Choroid plexus epithelial cell (primary cell): ENCODE measurements around the gene BMS1.
"Not testable (repeated sequence)": the region's sequence is repeated elsewhere in the genome, so short reads cannot be mapped to it uniquely, and the experiment has no call there.

Experiments used
- DNase-seq: peaks from one replicate; pipeline ENCODE4 v3.0.0-alpha.2; 2010; ENCODE audit warnings: low read depth
- H3K4me3 ChIP-seq: 2 replicates; pipeline ENCODE4 v1.5.1; 2011; ENCODE audit warnings: low read depth, mild to moderate bottlenecking, control low read depth, low read length, moderate library complexity
- CTCF ChIP-seq: conservative IDR thresholded peaks from 2 replicates; pipeline ENCODE4 v1.5.1; 2011; ENCODE audit warnings: low read depth, mild to moderate bottlenecking, control low read depth, inconsistent platforms, low read length, moderate library complexity

Gene BMS1

DNA sequence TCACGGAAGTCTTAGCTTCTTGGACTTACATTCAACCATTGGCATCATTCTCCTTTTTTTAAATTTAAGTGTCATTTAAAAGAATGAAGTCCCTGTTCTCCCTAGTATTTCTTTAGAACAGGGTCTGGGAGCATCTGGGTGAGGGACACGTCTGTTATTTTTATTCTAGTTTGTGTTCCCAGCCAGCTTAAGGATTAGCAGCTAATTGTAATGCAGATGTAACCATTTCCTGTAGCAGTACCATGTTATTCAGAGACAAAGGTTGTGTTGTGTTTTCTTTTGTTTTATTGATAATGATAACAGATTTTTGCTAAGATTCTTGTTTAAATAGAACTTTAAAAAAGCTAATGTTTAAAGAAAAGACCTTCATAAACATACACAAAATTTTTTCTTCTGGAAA is 34.3 kb downstream of the BMS1 start:
- TF ChIP-seq CTCF, result no peak
- no peak for DNase-seq

DNA sequence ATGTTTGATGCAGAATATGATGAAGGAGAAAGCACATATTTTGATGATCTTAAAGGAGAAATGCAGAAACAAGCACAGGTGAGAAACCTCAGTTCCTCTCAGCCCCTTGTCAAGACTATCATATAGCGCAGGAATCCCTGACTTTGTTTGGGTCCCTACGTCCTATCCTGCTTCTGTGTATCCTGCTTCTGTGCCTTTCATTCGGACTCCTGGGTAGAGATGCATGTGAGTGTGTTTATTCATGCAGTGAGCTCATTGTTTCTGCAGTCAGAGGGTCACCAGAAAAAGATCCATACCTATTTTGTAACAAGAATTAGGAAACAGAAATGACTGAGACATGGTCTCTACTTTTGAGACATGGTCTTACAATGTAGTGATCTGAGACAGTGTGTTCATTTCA is 34.8 kb downstream of the BMS1 start:
- DNase-seq, H3K4me3 ChIP-seq: not testable (repeated sequence)

More for the DNA sequence above, 34.3 kb downstream of the BMS1 start:
- H3K4me3 ChIP-seq, result no peak overlapping the region

DNA sequence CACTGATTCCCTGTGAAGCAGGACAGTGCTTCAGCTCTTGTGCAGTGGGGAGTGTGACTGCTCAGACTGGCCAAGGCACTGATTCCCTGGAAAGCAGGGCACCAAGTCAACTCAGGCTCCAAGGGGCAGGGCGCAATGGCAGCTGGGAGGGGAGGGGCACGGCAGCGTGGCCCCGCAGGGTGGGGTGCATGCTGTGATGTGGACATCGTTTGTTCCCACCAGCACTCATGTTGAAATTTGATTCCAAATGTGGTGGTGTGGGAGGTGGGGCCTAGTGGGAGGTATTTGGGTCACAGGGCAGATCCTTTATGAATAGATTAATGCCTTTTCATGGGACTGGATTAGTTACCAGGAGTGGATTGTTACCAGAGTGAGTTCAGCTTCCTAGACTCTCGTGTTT is 44.2 kb downstream of the BMS1 start:
- not testable (repeated sequence) for DNase-seq, H3K4me3 ChIP-seq

- DNase-seq, result no peak
- peak; percentile 43 for TF ChIP-seq CTCF
These were observed 44.6 kb downstream of the BMS1 start for GRCh38 chr10:42827201-42827600.

GRCh38 chr10:42828391-42828790 is 45.8 kb downstream of the BMS1 start:
- H3K4me3 ChIP-seq, DNase-seq: not testable (repeated sequence)

More at GRCh38 chr10:42827201-42827600, 44.6 kb downstream of the BMS1 start:
- no peak overlapping the region for H3K4me3 ChIP-seq

DNA sequence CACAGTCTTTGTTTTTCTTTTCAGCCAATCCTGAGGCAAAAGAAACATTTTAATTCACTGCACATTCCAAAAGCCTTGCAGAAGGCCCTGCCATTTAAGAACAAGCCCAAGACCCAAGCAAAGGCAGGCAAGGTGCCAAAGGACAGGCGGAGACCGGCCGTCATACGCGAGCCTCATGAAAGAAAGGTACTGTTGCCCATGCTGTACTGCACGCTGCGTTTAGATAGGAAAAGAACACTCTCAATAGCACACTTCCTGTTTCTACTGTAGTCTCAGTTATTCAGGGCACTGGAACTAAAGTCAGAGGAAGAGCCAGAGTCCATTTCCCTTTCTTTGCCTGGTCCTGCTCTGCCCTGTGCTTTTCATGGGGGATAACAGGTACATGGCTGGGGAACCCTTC is 47.6 kb downstream of the BMS1 start:
- TF ChIP-seq CTCF, result no peak
- DNase-seq, result no peak
- no peak overlapping the region for H3K4me3 ChIP-seq

GRCh38 chr10:42836096-42836495 is 53.5 kb downstream of the BMS1 start:
- no peak for DNase-seq
- no peak for TF ChIP-seq CTCF
- H3K4me3 ChIP-seq, result no peak overlapping the region

- peak; percentile 51 for DNase-seq
- H3K4me3 ChIP-seq, result peak overlapping the region; percentile 49
- TF ChIP-seq CTCF, result peak; percentile 41
These were observed 54.3 kb downstream of the BMS1 start for GRCh38 chr10:42836771-42837468.

- DNase-seq, H3K4me3 ChIP-seq: not testable (repeated sequence)
These were observed 62.2 kb downstream of the BMS1 start for GRCh38 chr10:42844810-42845209.

- not testable (repeated sequence) for H3K4me3 ChIP-seq, DNase-seq
These were observed 64.7 kb downstream of the BMS1 start for GRCh38 chr10:42847261-42847660.
